Stimulated activated naive B cell treated with anti-CD40 and anti-IgM and Interleukin-4, amounts not matched to agents 10 μg/mL and 1 μg/mL and 100 μg/mL, for 72 hours (primary cell): ENCODE results near the gene C3.
A peak's percentile ranks its signal among the peaks of the same experiment; 100 is the strongest.

Experiments used
- ATAC-seq, 2 donors: fragments of 150-1000 bp; cut with Tn5 transposase; replicated peaks; 2 replicates each; pipeline ENCODE4 v1.10.0; 2021; ENCODE audit warnings: moderate library complexity in 1 of 2
- DNase-seq: peaks from one replicate; pipeline ENCODE4 v3.0.0; 2021
- H3K27ac Mint-ChIP-seq: one replicate; pipeline ENCODE4 v1.8.0; 2022; ENCODE audit warnings: mild to moderate bottlenecking, mixed read lengths
- H3K27me3 Mint-ChIP-seq, 2 donors: one replicate each; pipeline ENCODE4 v1.8.0; 2022; ENCODE audit warnings: mixed read lengths in 2 of 2
- H3K36me3 Mint-ChIP-seq, 2 donors: one replicate each; pipeline ENCODE4 v1.8.0; 2022; ENCODE audit warnings: mixed read lengths in 2 of 2, mild to moderate bottlenecking in 1 of 2
- H3K4me1 Mint-ChIP-seq, 2 donors: one replicate each; pipeline ENCODE4 v1.8.0; 2022; ENCODE audit warnings: mixed read lengths in 2 of 2, mild to moderate bottlenecking in 1 of 2
- H3K4me3 Mint-ChIP-seq, 2 donors: one replicate each; pipeline ENCODE4 v1.8.0; 2022; ENCODE audit warnings: mild to moderate bottlenecking in 2 of 2, mixed read lengths in 2 of 2, moderate library complexity in 1 of 2
- H3K9me3 Mint-ChIP-seq, 2 donors: one replicate each; pipeline ENCODE4 v1.8.0; 2022; ENCODE audit warnings: mixed read lengths in 2 of 2, mild to moderate bottlenecking in 1 of 2

C3 gene

DNA sequence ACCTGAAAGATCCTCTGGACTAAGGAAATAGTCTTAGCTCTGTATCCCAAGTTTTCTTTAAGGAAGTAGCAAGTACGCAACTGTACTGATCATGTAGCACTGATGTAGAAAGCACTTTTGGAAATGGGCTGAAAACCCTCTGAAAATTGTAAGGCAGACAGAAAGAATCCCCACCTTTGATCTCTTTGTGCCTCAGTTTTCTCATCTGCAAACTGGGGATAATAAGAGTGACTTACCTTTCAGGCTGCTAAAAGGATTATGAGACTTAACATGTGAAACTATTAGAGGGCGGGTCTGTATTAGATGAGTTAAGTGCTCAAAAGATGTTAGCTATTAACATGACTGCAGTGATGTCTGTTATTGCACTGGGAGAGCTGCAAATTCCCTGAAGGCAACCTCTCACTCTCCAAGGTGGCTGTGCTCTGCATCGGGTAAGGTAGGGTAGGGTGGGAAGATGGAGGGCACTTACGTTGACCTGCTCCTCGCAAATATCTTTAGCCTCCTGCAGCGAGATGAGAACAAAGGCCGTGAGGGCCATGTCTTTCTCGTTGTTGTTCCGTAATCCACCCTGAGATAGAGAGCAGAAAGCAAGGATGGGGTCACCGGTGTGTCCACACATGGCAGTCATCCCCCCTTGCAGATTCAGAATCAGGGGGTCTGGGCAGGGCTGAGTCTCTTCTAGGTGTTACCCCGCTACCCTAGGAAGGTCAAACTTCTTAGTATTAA lies 30.1 kb downstream of the C3 start:
- no peak for DNase-seq
- H3K27me3 Mint-ChIP-seq = peaks cover 6 to 7% of the 10 kb centered on the region in 2 donors
- H3K4me1 Mint-ChIP-seq = peaks cover 0 to 6% of the 10 kb centered on the region in 2 donors
- H3K4me3 Mint-ChIP-seq = no peak overlapping the region
- H3K9me3 Mint-ChIP-seq = peaks cover 2 to 4% of the 10 kb centered on the region in 2 donors
- ATAC-seq = no peak
- H3K36me3 Mint-ChIP-seq = no peaks in the 10 kb centered on the region
- H3K27ac Mint-ChIP-seq = no peak overlapping the region

DNA sequence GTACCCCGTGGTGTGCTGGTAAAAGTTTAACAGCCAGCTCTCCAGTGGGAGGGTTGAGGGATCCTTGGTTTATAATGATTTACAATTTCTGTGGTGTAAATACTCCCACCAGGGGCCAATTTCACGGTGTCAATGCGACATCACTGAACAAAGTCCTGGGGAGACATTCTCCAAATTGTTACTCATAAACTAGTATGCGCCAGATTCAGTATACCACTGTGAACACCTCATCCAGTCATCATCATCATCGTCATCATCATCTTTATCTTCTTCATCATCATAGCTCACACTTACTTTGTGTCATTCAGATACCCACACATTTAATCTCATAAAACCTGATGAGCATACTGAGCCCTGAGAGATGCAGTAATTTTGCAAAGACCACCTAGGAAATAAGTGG lies 33.3 kb downstream of the C3 start:
- Mint-ChIP-seq H3K4me1 (peaks cover 10% of the 10 kb centered on the region in 2 donors), H3K9me3 (peaks cover 2 to 4% of the 10 kb centered on the region in 2 donors), H3K27me3 (peaks cover 10 to 12% of the 10 kb centered on the region in 2 donors), H3K36me3 (no peaks in the 10 kb centered on the region), H3K27ac (no peak overlapping the region), H3K4me3 (no peak overlapping the region)
- ATAC-seq (no peak), DNase-seq (no peak)

DNA sequence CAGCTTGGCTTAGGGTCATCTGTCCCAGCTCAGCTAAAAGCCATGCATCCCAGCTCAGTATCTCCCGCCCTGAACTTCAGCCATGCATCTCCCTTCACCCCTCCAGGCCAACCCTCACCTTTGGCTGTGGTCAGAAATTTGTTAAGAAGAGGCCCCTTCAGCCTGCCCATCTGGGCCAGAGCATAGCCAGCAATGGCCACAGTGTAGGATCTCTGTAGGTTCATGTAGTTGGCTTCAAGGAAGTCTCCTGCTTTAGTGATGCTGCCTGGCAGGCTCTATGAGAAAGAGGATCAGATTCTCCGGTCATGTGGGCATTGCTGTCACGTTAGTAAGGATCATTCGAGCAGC lies 33.8 kb downstream of the C3 start:
- Mint-ChIP-seq H3K4me1 (peaks cover 10% of the 10 kb centered on the region in 2 donors), H3K9me3 (peaks cover 2 to 4% of the 10 kb centered on the region in 2 donors), H3K27ac (no peak overlapping the region), H3K4me3 (no peak overlapping the region), H3K36me3 (no peaks in the 10 kb centered on the region), H3K27me3 (peaks cover 7 to 11% of the 10 kb centered on the region in 2 donors)
- peak in 1 of 2 donors; percentile 16 for ATAC-seq
- DNase-seq = no peak

DNA sequence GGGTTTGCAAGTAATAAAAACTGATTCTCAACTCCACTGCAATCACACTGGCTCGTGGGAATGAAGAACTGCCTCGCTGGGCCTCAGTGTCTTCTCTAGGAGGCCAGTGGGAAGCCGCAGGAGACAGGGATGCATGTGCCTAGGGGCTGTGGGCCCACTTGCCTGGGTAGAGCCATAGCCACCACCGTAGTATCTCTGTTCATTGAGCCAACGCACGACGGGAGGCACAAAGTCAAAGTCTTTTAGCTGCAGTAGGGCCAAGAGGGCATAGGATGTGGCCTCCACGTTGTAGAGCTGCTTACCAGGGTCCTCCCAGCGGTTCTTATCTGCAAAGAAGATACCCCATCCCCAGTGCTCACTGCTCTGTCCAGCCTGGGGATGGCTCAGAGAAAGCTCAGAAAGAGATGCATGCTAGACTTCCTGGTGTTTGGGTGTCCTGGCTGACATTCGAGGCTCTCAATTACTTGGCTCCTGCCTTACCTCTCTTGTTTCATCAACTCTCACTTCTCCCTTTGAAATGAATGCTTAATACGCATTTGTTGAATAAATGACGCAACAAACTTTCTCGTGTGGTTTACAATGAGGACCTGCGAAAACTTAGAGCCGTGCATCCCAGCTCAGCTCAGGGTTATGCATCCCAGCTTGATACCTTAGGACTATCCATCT lies 34.4 kb downstream of the C3 start:
- H3K4me3 Mint-ChIP-seq = no peak overlapping the region
- DNase-seq (no peak), ATAC-seq (peak in 1 of 2 donors; percentile 34)
- peaks cover 10% of the 10 kb centered on the region in 2 donors for H3K4me1 Mint-ChIP-seq
- H3K9me3 Mint-ChIP-seq = peaks cover 2 to 4% of the 10 kb centered on the region in 2 donors
- peaks cover 11 to 15% of the 10 kb centered on the region in 2 donors for H3K27me3 Mint-ChIP-seq
- no peak overlapping the region for H3K27ac Mint-ChIP-seq
- H3K36me3 Mint-ChIP-seq = no peaks in the 10 kb centered on the region

DNA sequence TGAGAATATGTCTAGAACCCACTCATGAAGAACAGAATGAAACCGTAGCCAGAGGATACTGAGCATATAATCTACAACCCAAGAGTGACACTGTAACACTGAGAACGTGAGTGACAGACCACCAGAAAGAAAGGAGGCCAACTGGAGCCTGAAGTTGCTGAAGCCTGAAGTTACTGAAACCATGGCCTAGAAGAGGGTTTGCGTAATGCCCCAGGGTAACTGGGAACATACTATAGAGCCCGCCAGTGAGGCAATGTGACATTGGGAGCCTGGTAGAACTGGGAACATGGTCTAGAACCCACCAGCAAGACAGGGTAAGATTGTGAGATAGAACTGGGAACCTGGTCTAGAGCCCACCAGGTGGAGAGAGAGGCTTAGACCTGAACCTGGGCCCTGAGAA lies 35.0 kb downstream of the C3 start:
- Mint-ChIP-seq H3K36me3 (no peaks in the 10 kb centered on the region), H3K27me3 (peaks cover 14 to 21% of the 10 kb centered on the region in 2 donors), H3K4me1 (peaks cover 10% of the 10 kb centered on the region in 2 donors), H3K4me3 (no peak overlapping the region), H3K9me3 (peaks cover 2 to 4% of the 10 kb centered on the region in 2 donors), H3K27ac (no peak overlapping the region)
- ATAC-seq (no peak), DNase-seq (no peak)

DNA sequence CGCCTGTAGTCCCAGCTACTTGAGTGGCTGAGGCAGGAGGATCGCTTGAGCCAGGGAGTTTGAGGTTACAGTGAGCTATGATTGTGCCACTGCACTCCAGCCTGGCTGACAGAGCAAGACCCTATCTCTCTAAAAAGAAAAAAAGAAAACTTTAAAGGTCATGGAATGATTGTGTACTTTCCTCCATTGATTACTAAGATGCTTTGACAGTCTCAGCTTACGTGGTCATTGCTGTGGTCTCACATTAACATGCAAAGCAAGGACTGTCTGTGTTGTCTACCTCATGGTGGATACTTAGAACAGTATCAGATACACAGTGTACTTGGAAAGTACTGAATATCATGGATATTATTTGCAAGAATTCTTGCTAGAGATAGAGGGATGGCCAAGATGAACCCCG lies 36.5 kb downstream of the C3 start:
- H3K27ac Mint-ChIP-seq = no peak overlapping the region
- H3K4me1 Mint-ChIP-seq = peaks cover 10% of the 10 kb centered on the region in 2 donors
- DNase-seq = no peak
- peaks cover 2 to 4% of the 10 kb centered on the region in 2 donors for H3K9me3 Mint-ChIP-seq
- H3K27me3 Mint-ChIP-seq = peaks cover 17 to 30% of the 10 kb centered on the region in 2 donors
- no peak overlapping the region for H3K4me3 Mint-ChIP-seq
- no peak for ATAC-seq
- no peaks in the 10 kb centered on the region for H3K36me3 Mint-ChIP-seq

DNA sequence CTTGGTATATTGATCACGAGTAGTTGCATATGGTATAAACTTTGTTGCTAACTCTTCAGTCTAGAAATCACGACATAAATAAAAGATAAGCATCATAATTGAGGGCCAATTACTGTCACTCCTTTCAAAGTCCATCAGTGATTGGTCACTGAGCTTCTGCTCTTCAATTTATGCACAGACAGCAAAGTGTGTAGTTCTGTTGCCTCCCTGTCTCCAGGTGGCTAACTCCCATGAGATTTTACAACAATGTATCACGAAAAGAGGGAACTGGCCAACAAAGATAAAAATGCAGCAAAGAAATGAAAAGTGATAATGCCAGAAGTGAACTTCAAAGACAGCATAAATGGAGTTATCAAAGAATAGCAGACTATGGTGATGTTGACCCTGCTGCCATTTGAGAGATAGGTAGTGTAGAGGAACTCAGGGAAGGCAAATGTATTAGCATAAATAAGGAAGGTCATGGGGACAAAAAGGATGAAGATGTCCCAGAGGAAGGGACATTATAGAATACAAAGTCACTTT lies 37.8 kb downstream of the C3 start:
- Mint-ChIP-seq H3K36me3 (peaks cover 0 to 3% of the 10 kb centered on the region in 2 donors), H3K27ac (no peak overlapping the region), H3K4me3 (no peak overlapping the region), H3K4me1 (peaks cover 18 to 22% of the 10 kb centered on the region in 2 donors), H3K27me3 (peaks cover 27 to 34% of the 10 kb centered on the region in 2 donors), H3K9me3 (peaks cover 1 to 7% of the 10 kb centered on the region in 2 donors)
- ATAC-seq (no peak), DNase-seq (no peak)

DNA sequence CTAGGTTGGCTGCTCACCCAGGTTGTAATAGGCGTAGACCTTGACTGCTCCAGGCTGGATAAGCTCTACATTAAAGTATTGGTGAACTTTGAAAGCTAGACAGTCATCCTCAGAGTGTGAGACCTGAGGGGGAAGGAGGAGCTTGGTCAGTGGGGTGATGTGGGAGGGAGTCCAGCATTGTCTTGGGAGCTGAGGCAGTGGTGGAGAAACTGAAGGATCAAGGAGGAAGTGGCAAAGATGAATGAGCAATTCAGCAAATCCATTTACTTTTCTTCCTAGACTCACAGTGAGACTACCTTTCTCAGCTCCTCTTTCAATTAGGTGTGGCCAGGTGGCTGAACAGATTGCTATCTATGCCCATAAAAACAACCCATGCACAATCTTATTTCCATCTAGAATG lies 40.3 kb downstream of the C3 start:
- ATAC-seq (no peak), DNase-seq (no peak)
- no peak overlapping the region for H3K27ac Mint-ChIP-seq
- peaks cover 27 to 28% of the 10 kb centered on the region in 2 donors for H3K4me1 Mint-ChIP-seq
- peaks cover 1 to 9% of the 10 kb centered on the region in 2 donors for H3K9me3 Mint-ChIP-seq
- peaks cover 0 to 4% of the 10 kb centered on the region in 2 donors for H3K36me3 Mint-ChIP-seq
- H3K27me3 Mint-ChIP-seq = peaks cover 35 to 43% of the 10 kb centered on the region in 2 donors
- no peak overlapping the region for H3K4me3 Mint-ChIP-seq

DNA sequence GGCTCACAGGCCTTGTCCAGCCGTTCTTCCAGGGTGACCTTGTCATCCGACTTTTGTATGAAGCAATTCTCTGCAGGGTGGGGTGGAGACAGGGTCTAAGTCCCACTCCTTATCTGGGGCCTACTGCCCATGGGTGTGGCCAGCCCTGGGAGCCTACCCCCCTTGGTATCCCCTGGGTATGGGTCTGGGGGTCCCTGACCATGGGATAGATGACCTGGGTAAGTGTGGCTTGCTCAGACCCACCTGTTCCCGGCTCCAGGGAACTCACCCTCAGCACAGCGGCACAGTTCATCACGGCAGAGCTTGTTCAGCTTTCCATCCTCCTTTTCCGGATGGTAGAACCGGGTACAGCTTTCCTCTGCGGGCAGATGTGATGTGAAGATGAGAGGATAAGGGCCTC lies 41.3 kb downstream of the C3 start:
- DNase-seq = no peak

DNA sequence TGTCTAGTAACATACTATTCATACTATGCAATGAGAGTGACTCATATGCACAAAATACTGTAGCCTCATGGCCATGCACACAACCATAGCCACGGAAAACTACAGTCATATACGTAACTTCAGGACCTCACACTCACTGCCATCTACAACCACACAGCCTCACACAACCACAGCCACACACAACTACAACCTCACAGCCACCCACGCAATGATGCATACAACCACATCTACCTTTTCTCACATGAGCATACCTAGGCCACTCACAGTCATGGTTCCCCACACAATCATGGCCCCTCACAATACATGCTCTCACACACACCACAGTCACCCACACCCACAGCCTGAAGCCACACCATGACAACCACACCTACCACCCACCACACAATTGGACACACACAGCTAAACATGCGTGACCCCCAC lies 41.8 kb downstream of the C3 start:
- Mint-ChIP-seq H3K4me1 (peaks cover 26 to 32% of the 10 kb centered on the region in 2 donors), H3K4me3 (no peak overlapping the region), H3K36me3 (peaks cover 0 to 4% of the 10 kb centered on the region in 2 donors), H3K27ac (no peak overlapping the region), H3K27me3 (peaks cover 28 to 39% of the 10 kb centered on the region in 2 donors), H3K9me3 (peaks cover 1 to 9% of the 10 kb centered on the region in 2 donors)
- ATAC-seq (peak; percentile 77 to 81), DNase-seq (peak; percentile 34)

More for the DNA sequence above, 41.3 kb downstream of the C3 start:
- peaks cover 0 to 4% of the 10 kb centered on the region in 2 donors for H3K36me3 Mint-ChIP-seq
- H3K27me3 Mint-ChIP-seq = peaks cover 29 to 39% of the 10 kb centered on the region in 2 donors
- H3K27ac Mint-ChIP-seq = no peak overlapping the region
- H3K4me1 Mint-ChIP-seq = peaks cover 26 to 29% of the 10 kb centered on the region in 2 donors
- H3K4me3 Mint-ChIP-seq = no peak overlapping the region
- peaks cover 1 to 9% of the 10 kb centered on the region in 2 donors for H3K9me3 Mint-ChIP-seq
- ATAC-seq = no peak

DNA sequence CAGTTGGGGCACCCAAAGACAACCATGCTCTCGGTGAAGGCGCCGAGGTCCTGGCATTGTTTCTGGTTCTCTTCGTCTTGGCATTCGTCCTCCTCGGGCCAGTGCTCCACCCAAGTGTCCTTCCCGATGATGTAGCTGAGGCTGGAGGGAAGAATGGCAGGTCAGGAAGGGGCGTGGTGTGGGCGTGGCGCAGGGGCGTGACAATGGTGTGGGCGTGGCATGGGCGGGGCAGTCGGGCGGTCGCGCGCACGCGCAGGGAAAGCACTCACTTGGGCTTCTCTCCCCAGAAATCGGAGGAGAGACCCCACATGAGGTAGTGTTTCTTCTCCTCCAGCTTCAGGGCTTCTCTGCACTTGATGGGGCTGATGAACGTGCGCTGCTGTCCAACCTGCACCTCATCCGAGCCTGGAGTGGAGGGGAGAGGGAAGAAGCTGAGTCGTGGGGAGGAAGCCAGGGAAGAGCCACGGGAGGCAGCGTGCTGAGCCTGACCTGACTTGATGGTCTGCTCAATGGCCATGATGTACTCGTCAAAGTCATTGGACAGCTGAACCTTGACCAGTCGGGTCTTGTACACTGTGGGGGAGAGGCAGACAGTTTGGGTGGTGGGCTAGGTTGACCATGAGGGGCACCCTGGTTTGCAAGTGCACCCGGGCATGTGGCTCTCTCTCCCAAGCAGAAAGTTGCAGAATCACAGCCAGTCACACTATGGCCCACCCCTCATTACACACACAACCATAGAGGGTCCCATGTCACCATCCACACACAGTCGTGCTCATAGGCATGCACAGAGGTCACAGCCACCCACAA lies 42.4 kb downstream of the C3 start:
- peaks cover 26 to 33% of the 10 kb centered on the region in 2 donors for H3K4me1 Mint-ChIP-seq
- DNase-seq (no peak), ATAC-seq (no peak)
- peaks cover 28 to 39% of the 10 kb centered on the region in 2 donors for H3K27me3 Mint-ChIP-seq
- H3K27ac Mint-ChIP-seq = peak overlapping the region; percentile 27
- peaks cover 0 to 4% of the 10 kb centered on the region in 2 donors for H3K36me3 Mint-ChIP-seq
- H3K4me3 Mint-ChIP-seq = peak overlapping the region in 1 of 2 donors; percentile 63
- peaks cover 1 to 9% of the 10 kb centered on the region in 2 donors for H3K9me3 Mint-ChIP-seq

DNA sequence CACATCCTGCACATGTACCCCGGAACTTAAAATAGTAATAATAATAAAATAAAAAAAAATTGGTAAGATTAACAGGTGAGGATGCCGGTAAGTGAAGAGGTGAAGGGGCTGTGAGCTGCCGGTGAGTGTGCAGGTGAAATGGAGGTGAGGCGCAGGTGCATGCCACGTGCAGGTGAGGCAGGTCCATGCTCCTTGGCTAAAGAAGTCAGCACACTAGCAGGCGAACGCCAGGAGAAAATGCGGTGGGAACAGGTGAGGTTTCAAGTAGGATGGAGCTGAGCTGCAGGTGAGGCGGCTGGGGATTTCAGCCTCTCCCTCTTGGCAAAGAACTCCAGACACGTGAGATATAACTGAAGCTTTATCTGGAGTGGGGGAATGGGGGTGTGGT lies 43.0 kb downstream of the C3 start:
- peaks cover 28 to 43% of the 10 kb centered on the region in 2 donors for H3K27me3 Mint-ChIP-seq
- peaks cover 0 to 4% of the 10 kb centered on the region in 2 donors for H3K36me3 Mint-ChIP-seq
- H3K9me3 Mint-ChIP-seq = peaks cover 1 to 9% of the 10 kb centered on the region in 2 donors
- no peak for ATAC-seq
- H3K27ac Mint-ChIP-seq = no peak overlapping the region
- H3K4me1 Mint-ChIP-seq = peaks cover 26 to 33% of the 10 kb centered on the region in 2 donors
- DNase-seq = no peak
- H3K4me3 Mint-ChIP-seq = peak overlapping the region in 1 of 2 donors; percentile 63

DNA sequence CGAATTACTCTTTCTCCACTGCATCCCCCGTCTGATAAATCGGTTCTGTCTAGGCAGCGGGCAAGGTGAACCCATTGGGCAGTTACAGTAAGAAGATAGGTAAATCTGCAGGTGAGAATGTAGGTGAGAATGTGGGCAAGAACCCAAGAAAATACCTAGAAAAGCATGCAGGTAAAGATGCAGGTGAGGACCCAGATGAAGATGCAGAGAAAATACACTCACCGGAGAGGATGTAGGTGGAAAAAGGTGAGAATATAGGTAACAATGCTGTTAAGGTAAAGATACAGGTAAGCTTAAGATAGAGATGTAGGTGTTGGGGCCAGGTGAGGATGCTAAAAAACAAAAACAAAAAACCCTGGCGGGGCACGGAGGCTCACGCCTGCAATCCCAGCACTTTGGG lies 44.2 kb downstream of the C3 start:
- peaks cover 29 to 33% of the 10 kb centered on the region in 2 donors for H3K4me1 Mint-ChIP-seq
- H3K27ac Mint-ChIP-seq = peak overlapping the region; percentile 0
- DNase-seq (no peak), ATAC-seq (no peak)
- H3K27me3 Mint-ChIP-seq = peaks cover 26 to 43% of the 10 kb centered on the region in 2 donors
- H3K36me3 Mint-ChIP-seq = peaks cover 0 to 4% of the 10 kb centered on the region in 2 donors
- H3K4me3 Mint-ChIP-seq = no peak overlapping the region
- peaks cover 1 to 9% of the 10 kb centered on the region in 2 donors for H3K9me3 Mint-ChIP-seq

DNA sequence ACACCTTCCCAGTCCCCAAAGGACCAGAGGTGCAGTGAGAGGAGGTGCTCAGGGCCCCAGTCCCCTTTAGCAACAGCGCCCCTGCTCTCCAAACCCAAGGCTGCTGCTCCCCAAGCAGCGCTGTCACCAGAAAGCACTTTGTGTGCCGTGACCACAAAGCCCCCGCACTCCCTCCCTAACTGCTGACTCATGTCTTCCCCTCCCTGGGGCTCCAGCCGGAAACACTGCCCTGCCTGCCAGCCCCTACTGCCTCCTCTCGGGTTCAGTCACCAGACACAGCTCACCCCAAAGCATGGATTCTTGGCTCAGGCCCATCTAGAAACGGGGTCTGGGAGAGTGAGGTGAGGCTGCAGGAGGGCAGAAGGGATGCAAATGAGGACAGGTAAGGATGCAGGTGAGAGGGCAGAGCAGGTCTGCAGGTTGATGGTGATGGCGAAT lies 45.6 kb downstream of the C3 start:
- ATAC-seq = peak; percentile 64 to 72
- peak; percentile 74 for DNase-seq
- Mint-ChIP-seq H3K27ac (peak overlapping the region; percentile 49), H3K4me3 (peak overlapping the region; percentile 45 to 76), H3K4me1 (peaks cover 38 to 43% of the 10 kb centered on the region in 2 donors), H3K27me3 (peaks cover 18 to 32% of the 10 kb centered on the region in 2 donors), H3K36me3 (peaks cover 0 to 4% of the 10 kb centered on the region in 2 donors), H3K9me3 (peaks cover 1 to 9% of the 10 kb centered on the region in 2 donors)
